GM12864 (cell line): Measurements from ENCODE around the gene FAT1.

Experiments
- DNase-seq: peaks from one replicate; pipeline ENCODE4 v3.0.0-alpha.2; 2011; ENCODE audit warnings: low read depth
- H3K4me3 ChIP-seq: 2 replicates; pipeline ENCODE4 v1.5.1; 2011; ENCODE audit warnings: mild to moderate bottlenecking, low read depth, low read length, control low read depth
- CTCF ChIP-seq: IDR thresholded peaks from 2 replicates; pipeline ENCODE4 v1.5.1; 2011; ENCODE audit warnings: low read depth, mild to moderate bottlenecking, moderate library complexity, low read length, control low read depth, inconsistent platforms; ENCODE audit errors: missing control alignments

The FAT1 gene

GRCh38 chr4:186658657-186659056, 65.0 kb downstream of the FAT1 start:
- no peak overlapping the region for H3K4me3 ChIP-seq
- no peak for DNase-seq
- TF ChIP-seq CTCF, result no peak

- H3K4me3 ChIP-seq, result no peak overlapping the region
- no peak for DNase-seq
- TF ChIP-seq CTCF, result no peak
These were observed 65.9 kb downstream of the FAT1 start for GRCh38 chr4:186657764-186658163.

GRCh38 chr4:186653969-186654368, 69.7 kb downstream of the FAT1 start:
- no peak for TF ChIP-seq CTCF
- no peak overlapping the region for H3K4me3 ChIP-seq

GRCh38 chr4:186651624-186652023, 72.0 kb downstream of the FAT1 start:
- H3K4me3 ChIP-seq, result no peak overlapping the region
- no peak for DNase-seq
- TF ChIP-seq CTCF, result no peak

More at GRCh38 chr4:186653969-186654368, 69.7 kb downstream of the FAT1 start:
- no peak for DNase-seq

- DNase-seq, result no peak
These were observed 72.5 kb downstream of the FAT1 start for GRCh38 chr4:186651181-186651603.

GRCh38 chr4:186650401-186651180, 73.1 kb downstream of the FAT1 start:
- TF ChIP-seq CTCF, result no peak
- DNase-seq, result no peak
- no peak overlapping the region for H3K4me3 ChIP-seq

More at GRCh38 chr4:186651181-186651603, 72.5 kb downstream of the FAT1 start:
- H3K4me3 ChIP-seq, result no peak overlapping the region
- TF ChIP-seq CTCF, result no peak

GRCh38 chr4:186647821-186648220, 75.8 kb downstream of the FAT1 start:
- H3K4me3 ChIP-seq, result no peak overlapping the region
- DNase-seq, result no peak
- TF ChIP-seq CTCF, result no peak
